ENCODE results near the gene PON1.
A peak's percentile ranks its signal among the peaks of the same experiment; 100 is the strongest.

GRCh38 chr7:95342642-95343307, 18.4 kb upstream of the PON1 start:
- TF ChIP-seq MAX (IDR thresholded peaks at IDR 0.05; ENCODE audit: low read depth) (no peak), PBX3 (IDR thresholded peaks at IDR 0.05) (no peak), TAF1 (IDR thresholded peaks at IDR 0.05; ENCODE audit: borderline replicate concordance, low read depth, low read length) (no peak), EZH2phosphoT487 (IDR thresholded peaks at IDR 0.05; ENCODE audit: borderline replicate concordance, low read depth) (no peak), CTCF (IDR thresholded peaks at IDR 0.05) (peak; percentile 29; the same call in 1 of the 2 replicates), JUND (IDR thresholded peaks at IDR 0.05) (no peak), USF1 (IDR thresholded peaks at IDR 0.05; ENCODE audit: borderline replicate concordance, low read depth) (no peak)

All from SK-N-SH (cell line).